GM19025 (cell line): ENCODE data around the gene KLK2.

ENCODE experiments used
- ATAC-seq: cut with Tn5 transposase; IDR thresholded peaks from one replicate; pipeline ENCODE4 v1.9.1; 2021; ENCODE audit warnings: mild to moderate bottlenecking, low read depth, moderate library complexity; ENCODE audit not compliant: unreplicated experiment

KLK2 gene

DNA sequence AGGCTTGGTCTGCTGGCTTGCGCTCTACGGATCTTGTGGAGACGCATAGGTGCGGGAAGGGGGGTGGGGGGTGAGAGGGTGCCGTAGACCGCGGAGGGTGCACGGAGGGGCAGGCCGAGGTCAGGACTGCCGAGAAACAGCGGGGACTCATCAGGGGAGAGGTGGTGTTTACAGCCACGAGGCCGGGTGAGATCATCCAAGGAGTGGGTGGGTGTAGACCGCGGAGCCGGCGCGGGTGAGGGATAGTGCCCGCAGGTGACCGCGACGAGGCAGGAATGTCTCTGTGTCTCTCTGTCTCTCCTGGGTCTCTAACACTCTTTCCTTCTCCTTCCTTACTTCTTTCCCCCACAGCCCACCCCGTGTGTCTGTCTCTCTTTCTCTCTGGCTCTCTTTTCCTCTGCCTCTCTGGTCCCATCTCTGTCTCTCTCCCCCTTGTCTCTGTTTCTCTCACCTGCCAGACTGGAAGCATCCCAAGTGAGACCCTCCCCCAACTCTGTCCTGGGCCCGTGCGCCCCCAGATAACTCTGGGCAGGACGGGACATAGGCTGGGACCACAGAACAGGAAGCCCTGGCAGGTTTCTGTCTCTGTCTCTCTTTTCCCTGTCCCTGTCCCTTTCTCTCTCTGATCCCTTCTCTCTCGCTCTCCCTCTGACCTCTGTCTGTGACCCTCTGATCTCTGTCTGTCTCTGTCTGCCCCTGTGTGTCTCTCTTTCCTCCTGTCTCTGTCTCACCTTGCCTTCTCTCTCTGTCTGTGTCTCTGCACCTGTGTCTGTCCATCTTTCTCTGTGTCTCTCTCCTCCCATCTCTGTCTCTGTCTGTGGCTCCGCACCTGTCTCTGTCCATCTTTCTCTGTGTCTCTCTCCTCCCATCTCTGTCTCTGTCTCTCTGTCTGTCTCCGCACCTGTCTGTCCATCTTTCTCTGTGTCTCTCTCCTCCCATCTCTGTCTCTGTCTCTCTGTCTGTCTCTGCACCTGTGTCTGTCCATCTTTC lies 39.8 kb downstream of the KLK2 start:
- no peak for ATAC-seq

DNA sequence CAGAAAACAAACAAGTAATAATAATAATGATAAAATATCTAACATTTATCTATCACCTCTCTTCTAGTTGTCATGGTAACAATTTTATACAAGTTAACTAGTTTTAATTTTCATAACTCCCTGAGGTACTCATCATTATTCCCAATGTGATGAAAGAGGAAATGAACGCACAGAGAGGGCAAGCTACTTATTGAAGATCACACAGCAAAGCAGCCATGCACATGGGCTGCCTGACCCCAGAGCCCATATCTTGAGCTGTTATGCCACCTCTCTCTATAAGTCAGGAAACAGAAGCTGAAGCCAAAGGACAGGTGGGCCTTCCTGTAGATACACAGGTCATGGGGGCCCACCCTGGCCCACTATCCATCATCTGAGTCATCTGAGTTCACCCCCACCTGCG lies 42.8 kb downstream of the KLK2 start:
- no peak for ATAC-seq

DNA sequence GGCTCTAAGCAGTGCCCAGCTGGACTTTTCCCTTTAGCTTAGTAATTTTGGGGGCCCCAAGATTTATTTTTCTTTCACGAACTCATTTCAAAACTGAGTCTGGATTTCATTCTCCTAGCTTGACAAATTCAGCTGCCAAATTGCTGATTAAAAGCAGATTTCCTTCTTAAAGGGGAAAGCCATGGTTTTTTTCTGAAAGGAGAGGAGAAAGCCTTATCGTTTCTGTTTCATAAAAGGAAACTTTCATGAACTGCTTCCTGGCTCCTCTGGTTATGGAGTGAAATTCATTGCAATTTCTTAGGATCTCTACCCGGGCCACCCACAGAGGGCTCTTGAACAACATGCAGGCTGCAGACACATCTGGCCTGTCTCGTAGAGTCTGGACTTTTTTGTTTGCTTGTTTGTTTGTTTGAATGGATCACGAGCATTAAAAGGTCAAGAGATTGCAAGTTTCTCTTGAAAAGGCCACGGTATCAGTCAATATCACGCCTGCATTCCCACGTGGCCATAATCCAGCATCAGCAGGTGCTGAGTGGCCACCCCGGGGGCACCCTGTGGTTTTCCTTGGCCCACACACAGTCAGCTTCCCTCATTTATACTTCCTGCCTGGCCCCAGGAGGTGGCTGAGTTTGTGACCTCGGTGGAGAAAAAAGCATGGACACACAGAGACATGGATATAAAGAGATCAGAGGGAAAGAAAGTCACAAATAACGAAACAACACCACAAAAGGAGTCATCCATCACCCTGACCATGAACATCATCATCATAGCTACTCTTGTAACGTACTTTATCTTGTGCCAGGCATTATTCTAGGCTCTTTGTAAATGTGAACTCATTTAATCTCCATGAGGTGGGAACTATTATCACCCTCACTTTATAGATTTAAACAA lies 48.4 kb downstream of the KLK2 start:
- no peak for ATAC-seq

DNA sequence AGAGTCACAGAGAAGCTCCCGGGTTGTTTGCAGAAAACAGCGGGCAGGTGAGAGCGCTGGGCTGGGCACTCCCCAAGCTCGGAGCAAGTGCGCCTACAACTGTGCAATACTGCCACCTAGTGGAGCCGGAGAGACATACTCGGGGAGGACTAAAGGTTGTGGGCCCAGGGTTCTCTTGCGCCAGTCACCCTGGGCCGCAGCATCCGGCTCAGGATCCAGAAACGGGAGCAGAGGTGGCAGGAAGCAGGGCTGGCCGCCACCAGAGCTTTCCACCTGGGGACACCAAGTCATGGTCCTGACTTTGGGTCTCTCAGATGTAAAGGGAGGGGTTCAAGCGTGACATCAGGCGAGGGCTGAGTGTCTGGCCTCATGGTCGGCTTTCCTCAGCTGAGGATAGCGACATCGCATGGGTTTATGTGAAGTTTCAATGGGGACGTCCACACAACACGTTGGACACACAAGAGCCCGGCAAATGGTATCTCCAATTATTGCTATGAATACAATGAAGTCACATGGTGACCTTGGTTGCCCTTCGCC lies 49.1 kb downstream of the KLK2 start:
- ATAC-seq: no peak

DNA sequence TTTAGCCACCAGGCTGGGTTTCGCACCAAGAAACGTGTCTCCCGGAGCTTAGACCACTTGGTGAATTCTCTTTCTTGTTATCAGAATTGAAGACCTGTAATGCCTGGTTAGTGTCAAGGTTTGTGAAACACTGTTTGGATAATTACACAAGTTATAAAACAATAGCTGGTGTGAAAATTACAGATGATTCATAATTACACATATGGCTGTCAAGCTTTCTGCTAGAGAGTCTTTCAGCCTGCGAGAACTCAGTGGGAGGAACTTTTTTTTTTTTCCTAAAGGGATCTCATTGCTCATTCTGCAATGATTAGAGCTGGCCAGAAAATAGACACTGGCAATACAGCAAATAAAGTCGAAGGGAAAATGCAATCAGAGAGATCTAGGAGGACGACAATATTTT lies 51.3 kb downstream of the KLK2 start:
- no peak for ATAC-seq

DNA sequence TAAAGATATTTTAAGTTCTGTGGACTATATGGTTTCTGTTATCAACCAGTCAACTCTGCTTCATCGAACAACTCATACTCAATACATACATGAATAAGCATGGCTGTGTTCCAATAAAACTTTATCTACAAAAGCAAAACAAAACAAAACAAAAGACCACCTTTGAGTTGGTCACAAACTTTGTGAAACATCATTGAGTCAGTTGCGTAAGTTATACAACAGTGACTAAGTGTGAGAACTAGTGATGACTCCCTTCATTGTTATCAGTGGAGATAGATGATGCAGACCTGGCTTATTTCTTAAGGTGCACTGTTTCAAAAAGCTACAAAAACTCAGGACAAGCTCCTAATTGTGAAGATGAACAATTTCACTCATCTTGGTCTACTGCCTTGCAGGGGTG lies 52.5 kb downstream of the KLK2 start:
- ATAC-seq: no peak

DNA sequence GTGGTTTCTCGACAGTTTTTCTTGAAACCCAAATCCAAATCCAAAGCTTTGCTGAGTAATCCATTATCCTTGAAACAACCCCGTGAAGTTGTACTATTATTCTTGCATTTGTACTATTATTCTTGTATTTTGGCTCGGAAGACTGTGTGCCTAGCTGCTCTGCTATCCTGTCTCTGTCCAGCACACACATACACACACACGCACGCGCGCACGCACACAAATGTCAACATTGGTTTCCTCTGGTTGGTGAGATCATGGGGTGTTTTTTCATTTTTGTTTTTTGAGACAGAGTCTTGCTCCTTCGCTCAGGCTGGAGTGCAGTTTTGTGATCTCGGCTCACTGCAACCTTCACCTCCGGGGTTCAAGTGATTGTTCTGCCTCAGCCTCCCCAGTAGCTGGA lies 52.9 kb downstream of the KLK2 start:
- no peak for ATAC-seq

DNA sequence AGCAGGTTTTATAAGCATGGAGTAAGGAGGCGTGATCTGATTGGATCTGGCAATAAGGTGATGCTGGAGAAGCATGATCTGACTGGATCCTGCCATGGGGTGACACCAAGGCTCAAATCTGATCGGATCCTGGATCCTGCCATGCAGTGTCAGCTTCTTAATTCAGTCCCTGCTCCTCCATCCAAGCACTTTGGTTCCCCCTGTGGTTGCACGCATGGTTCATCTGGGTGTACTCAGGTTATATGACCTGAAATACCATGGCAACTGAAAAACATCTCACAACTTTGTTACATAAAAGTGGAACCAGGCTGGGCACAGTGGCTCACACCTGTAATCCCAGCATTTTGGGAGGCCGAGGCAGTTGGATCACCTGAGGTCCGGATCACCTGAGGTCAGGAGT lies 55.6 kb downstream of the KLK2 start:
- no peak for ATAC-seq
